Measurements from ENCODE around the gene PACC1.

Gene PACC1

DNA sequence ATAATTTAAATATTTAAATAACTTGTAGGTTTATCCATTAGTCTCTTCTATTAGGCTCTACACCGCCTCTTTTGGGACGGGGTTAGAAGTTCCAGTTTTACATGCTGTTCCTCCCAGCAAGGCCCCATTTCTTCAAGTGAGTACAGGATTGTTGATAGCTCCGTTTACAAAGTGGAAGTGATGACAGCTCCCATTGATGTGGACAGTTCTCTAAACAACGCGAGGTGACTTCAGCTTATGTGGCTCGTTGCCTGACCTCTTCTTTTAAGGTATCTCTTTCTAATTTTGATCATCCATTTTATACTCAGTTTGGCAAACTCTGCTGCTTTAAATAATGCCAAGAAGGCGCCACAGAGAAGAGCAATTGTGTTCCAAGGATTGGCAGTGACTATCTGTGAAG, 49.7 kb downstream of the PACC1 start:
- no peak overlapping the region for H3K27ac ChIP-seq
- no peaks in the 10 kb centered on the region for H3K4me1 ChIP-seq (ENCODE audit: low read depth, poor library complexity, severe bottlenecking)
- no peak overlapping the region for H3K4me2 ChIP-seq
- H3K27me3 ChIP-seq (ENCODE audit: insufficient read depth, low read depth), result no peaks in the 10 kb centered on the region
- no peak overlapping the region for H2AFZ ChIP-seq (ENCODE audit: low read depth)
- H3K79me2 ChIP-seq (ENCODE audit: insufficient read depth, low read depth), result no peaks in the 10 kb centered on the region
- TF ChIP-seq, protein P1, sequence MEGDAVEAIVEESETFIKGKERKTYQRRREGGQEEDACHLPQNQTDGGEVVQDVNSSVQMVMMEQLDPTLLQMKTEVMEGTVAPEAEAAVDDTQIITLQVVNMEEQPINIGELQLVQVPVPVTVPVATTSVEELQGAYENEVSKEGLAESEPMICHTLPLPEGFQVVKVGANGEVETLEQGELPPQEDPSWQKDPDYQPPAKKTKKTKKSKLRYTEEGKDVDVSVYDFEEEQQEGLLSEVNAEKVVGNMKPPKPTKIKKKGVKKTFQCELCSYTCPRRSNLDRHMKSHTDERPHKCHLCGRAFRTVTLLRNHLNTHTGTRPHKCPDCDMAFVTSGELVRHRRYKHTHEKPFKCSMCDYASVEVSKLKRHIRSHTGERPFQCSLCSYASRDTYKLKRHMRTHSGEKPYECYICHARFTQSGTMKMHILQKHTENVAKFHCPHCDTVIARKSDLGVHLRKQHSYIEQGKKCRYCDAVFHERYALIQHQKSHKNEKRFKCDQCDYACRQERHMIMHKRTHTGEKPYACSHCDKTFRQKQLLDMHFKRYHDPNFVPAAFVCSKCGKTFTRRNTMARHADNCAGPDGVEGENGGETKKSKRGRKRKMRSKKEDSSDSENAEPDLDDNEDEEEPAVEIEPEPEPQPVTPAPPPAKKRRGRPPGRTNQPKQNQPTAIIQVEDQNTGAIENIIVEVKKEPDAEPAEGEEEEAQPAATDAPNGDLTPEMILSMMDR (conservative IDR thresholded peaks at IDR 0.05; ENCODE audit: low read depth, low read length), result no peak
- no peaks in the 10 kb centered on the region for H3K36me3 ChIP-seq (ENCODE audit: insufficient read depth)
- no peak overlapping the region for H3K4me3 ChIP-seq (IDR thresholded peaks at IDR 0.05; ENCODE audit: insufficient read depth, low read depth, low read length)
- no peak overlapping the region for H3K9ac ChIP-seq
- H4K20me1 ChIP-seq (ENCODE audit: insufficient read depth), result no peaks in the 10 kb centered on the region

- TF ChIP-seq, protein P1 (conservative IDR thresholded peaks at IDR 0.05; ENCODE audit: low read depth, low read length), result no peak
- H3K79me2 ChIP-seq (ENCODE audit: insufficient read depth, low read depth), result no peaks in the 10 kb centered on the region
- no peak overlapping the region for H3K27ac ChIP-seq
- no peak overlapping the region for H3K4me3 ChIP-seq (IDR thresholded peaks at IDR 0.05; ENCODE audit: insufficient read depth, low read depth, low read length)
- H3K27me3 ChIP-seq (ENCODE audit: insufficient read depth, low read depth), result no peaks in the 10 kb centered on the region
- H2AFZ ChIP-seq (ENCODE audit: low read depth), result no peak overlapping the region
- H3K36me3 ChIP-seq (ENCODE audit: insufficient read depth), result no peaks in the 10 kb centered on the region
- H3K4me2 ChIP-seq, result no peak overlapping the region
- H3K9ac ChIP-seq, result no peak overlapping the region
- no peaks in the 10 kb centered on the region for H4K20me1 ChIP-seq (ENCODE audit: insufficient read depth)
- H3K4me1 ChIP-seq (ENCODE audit: low read depth, poor library complexity, severe bottlenecking), result no peaks in the 10 kb centered on the region
Observed at GRCh38 chr1:212359794-212360479, 54.7 kb downstream of the PACC1 start.

- TF ChIP-seq, protein P1 (conservative IDR thresholded peaks at IDR 0.05; ENCODE audit: low read depth, low read length), result no peak
- H3K36me3 ChIP-seq (ENCODE audit: insufficient read depth), result no peaks in the 10 kb centered on the region
Observed at GRCh38 chr1:212355230-212355969, 59.3 kb downstream of the PACC1 start.

GRCh38 chr1:212354464-212354863, 60.2 kb downstream of the PACC1 start:
- no peak overlapping the region for H3K4me3 ChIP-seq (IDR thresholded peaks at IDR 0.05; ENCODE audit: insufficient read depth, low read depth, low read length)
- H2AFZ ChIP-seq (ENCODE audit: low read depth), result no peak overlapping the region
- no peak overlapping the region for H3K9ac ChIP-seq
- H3K4me2 ChIP-seq, result no peak overlapping the region
- no peaks in the 10 kb centered on the region for H3K79me2 ChIP-seq (ENCODE audit: insufficient read depth, low read depth)
- TF ChIP-seq, protein P1 (conservative IDR thresholded peaks at IDR 0.05; ENCODE audit: low read depth, low read length), result no peak
- H3K36me3 ChIP-seq (ENCODE audit: insufficient read depth), result no peaks in the 10 kb centered on the region
- no peaks in the 10 kb centered on the region for H3K4me1 ChIP-seq (ENCODE audit: low read depth, poor library complexity, severe bottlenecking)
- no peaks in the 10 kb centered on the region for H3K27me3 ChIP-seq (ENCODE audit: insufficient read depth, low read depth)
- no peak overlapping the region for H3K27ac ChIP-seq
- no peaks in the 10 kb centered on the region for H4K20me1 ChIP-seq (ENCODE audit: insufficient read depth)

More at GRCh38 chr1:212355230-212355969, 59.3 kb downstream of the PACC1 start:
- Histone ChIP-seq H3K27me3 (ENCODE audit: insufficient read depth, low read depth) (no peaks in the 10 kb centered on the region), H3K9ac (no peak overlapping the region), H3K27ac (no peak overlapping the region), H3K4me3 (IDR thresholded peaks at IDR 0.05; ENCODE audit: insufficient read depth, low read depth, low read length) (no peak overlapping the region), H2AFZ (ENCODE audit: low read depth) (no peak overlapping the region), H3K79me2 (ENCODE audit: insufficient read depth, low read depth) (no peaks in the 10 kb centered on the region), H4K20me1 (ENCODE audit: insufficient read depth) (no peaks in the 10 kb centered on the region), H3K4me1 (ENCODE audit: low read depth, poor library complexity, severe bottlenecking) (no peaks in the 10 kb centered on the region), H3K4me2 (no peak overlapping the region)

Measured in KMS-11 (cell line).